ENCODE measurements around the gene C2CD2L.

C2CD2L gene

GRCh38 chr11:119144825-119145486, 37.8 kb downstream of the C2CD2L start:
- Histone ChIP-seq H3K4me3 (replicated peaks; ENCODE audit: insufficient read depth, low read length) (no peak overlapping the region), H3K27ac (replicated peaks) (no peak overlapping the region), H3K27me3 (ENCODE audit: insufficient read depth, poor library complexity, severe bottlenecking) (peaks cover 23% of the 10 kb centered on the region)
- DNase-seq (ENCODE audit: low read depth in 1 of 2, low spot score in 1 of 2): peak; percentile 41 to 69
- no peak for TF ChIP-seq SPI1 (IDR thresholded peaks at IDR 0.05; ENCODE audit: borderline replicate concordance, low read depth)
- TF ChIP-seq REST (IDR thresholded peaks at IDR 0.05; ENCODE audit: insufficient replicate concordance, low read depth): no peak
- no peak for TF ChIP-seq GABPA (IDR thresholded peaks at IDR 0.05; ENCODE audit: low read depth)
- TF ChIP-seq POLR2AphosphoS5 (IDR thresholded peaks at IDR 0.05; ENCODE audit: low read depth): no peak
- TF ChIP-seq CTCF (IDR thresholded peaks at IDR 0.05; ENCODE audit: insufficient read depth, low read length): peak; percentile 41

- Histone ChIP-seq H3K27ac (replicated peaks) (no peak overlapping the region), H3K27me3 (ENCODE audit: insufficient read depth, poor library complexity, severe bottlenecking) (peaks cover 29% of the 10 kb centered on the region), H3K4me3 (replicated peaks; ENCODE audit: insufficient read depth, low read length) (no peak overlapping the region)
- TF ChIP-seq REST (IDR thresholded peaks at IDR 0.05; ENCODE audit: insufficient replicate concordance, low read depth) (no peak), GABPA (IDR thresholded peaks at IDR 0.05; ENCODE audit: low read depth) (no peak), POLR2AphosphoS5 (IDR thresholded peaks at IDR 0.05; ENCODE audit: low read depth) (no peak), SPI1 (IDR thresholded peaks at IDR 0.05; ENCODE audit: borderline replicate concordance, low read depth) (no peak), CTCF (IDR thresholded peaks at IDR 0.05; ENCODE audit: insufficient read depth, low read length) (no peak)
- DNase-seq (ENCODE audit: low read depth in 1 of 2, low spot score in 1 of 2): no peak
These were observed 38.4 kb downstream of the C2CD2L start for GRCh38 chr11:119145551-119145950.

GRCh38 chr11:119147604-119148333, 40.6 kb downstream of the C2CD2L start:
- Histone ChIP-seq H3K4me3 (replicated peaks; ENCODE audit: insufficient read depth, low read length) (no peak overlapping the region), H3K27ac (replicated peaks) (no peak overlapping the region), H3K27me3 (ENCODE audit: insufficient read depth, poor library complexity, severe bottlenecking) (peaks cover 36% of the 10 kb centered on the region)
- DNase-seq (ENCODE audit: low read depth in 1 of 2, low spot score in 1 of 2): no peak
- TF ChIP-seq REST (IDR thresholded peaks at IDR 0.05; ENCODE audit: insufficient replicate concordance, low read depth) (no peak), GABPA (IDR thresholded peaks at IDR 0.05; ENCODE audit: low read depth) (no peak), SPI1 (IDR thresholded peaks at IDR 0.05; ENCODE audit: borderline replicate concordance, low read depth) (no peak), POLR2AphosphoS5 (IDR thresholded peaks at IDR 0.05; ENCODE audit: low read depth) (no peak), CTCF (IDR thresholded peaks at IDR 0.05; ENCODE audit: insufficient read depth, low read length) (no peak)

Data from HL-60 (cell line).